ENCODE data around the gene IGSF23.
"Not testable (repeated sequence)": the region's sequence is repeated elsewhere in the genome, so short reads cannot be mapped to it uniquely, and the experiment has no call there.

- TF ChIP-seq JUNB (IDR thresholded peaks at IDR 0.05; ENCODE audit: unreplicated experiment); POLR2AphosphoS5 (IDR thresholded peaks at IDR 0.05; ENCODE audit: low read depth); CREB1 (CRISPR knock-in tag; IDR thresholded peaks at IDR 0.05; ENCODE audit: low read depth): not testable (repeated sequence)
- TF ChIP-seq, protein P1, sequence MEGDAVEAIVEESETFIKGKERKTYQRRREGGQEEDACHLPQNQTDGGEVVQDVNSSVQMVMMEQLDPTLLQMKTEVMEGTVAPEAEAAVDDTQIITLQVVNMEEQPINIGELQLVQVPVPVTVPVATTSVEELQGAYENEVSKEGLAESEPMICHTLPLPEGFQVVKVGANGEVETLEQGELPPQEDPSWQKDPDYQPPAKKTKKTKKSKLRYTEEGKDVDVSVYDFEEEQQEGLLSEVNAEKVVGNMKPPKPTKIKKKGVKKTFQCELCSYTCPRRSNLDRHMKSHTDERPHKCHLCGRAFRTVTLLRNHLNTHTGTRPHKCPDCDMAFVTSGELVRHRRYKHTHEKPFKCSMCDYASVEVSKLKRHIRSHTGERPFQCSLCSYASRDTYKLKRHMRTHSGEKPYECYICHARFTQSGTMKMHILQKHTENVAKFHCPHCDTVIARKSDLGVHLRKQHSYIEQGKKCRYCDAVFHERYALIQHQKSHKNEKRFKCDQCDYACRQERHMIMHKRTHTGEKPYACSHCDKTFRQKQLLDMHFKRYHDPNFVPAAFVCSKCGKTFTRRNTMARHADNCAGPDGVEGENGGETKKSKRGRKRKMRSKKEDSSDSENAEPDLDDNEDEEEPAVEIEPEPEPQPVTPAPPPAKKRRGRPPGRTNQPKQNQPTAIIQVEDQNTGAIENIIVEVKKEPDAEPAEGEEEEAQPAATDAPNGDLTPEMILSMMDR (conservative IDR thresholded peaks at IDR 0.05; ENCODE audit: low read depth in 2 of 2): not testable (repeated sequence)
These were observed 18.2 kb downstream of the IGSF23 start for GRCh38 chr19:44631611-44632010.

Measured in GM23338 (cell line).